Prostate gland (tissue), 2 donors: ENCODE results near the gene DLEC1. TPM values are rescaled to one million over a fixed set of nuclear protein-coding genes. Genes with fewer than 3 reads are reported as not detected.

Experiments used
- DNase-seq: peaks from one replicate; pipeline ENCODE4 v3.0.0-alpha.2; 2019; ENCODE audit warnings: low spot score
- H3K27ac ChIP-seq, 2 donors: fragments of 200-600 bp; sonication (generic); 2 replicates each; pipeline ENCODE4 v1.5.1; 2017 to 2019
- H3K27me3 ChIP-seq: fragments of 200-600 bp; sonication (generic); replicated peaks from 2 replicates; pipeline ENCODE4 v1.5.1; 2019; ENCODE audit not compliant: insufficient read depth
- H3K36me3 ChIP-seq, 2 donors: fragments of 200-600 bp; sonication (generic); 1 replicate in 1 of 2; 2 replicates in 1 of 2; pipeline versions ENCODE4 v1.5.1 to v1.8.1; 2017 to 2019
- H3K4me1 ChIP-seq: fragments of 200-600 bp; sonication (generic); replicated peaks from 2 replicates; pipeline ENCODE4 v1.5.1; 2019
- H3K4me3 ChIP-seq, 2 donors: fragments of 200-600 bp; sonication (generic); 2 replicates each; pipeline ENCODE4 v1.5.1; 2017 to 2019
- H3K9me3 ChIP-seq: fragments of 200-600 bp; sonication (generic); 2 replicates; pipeline ENCODE4 v1.5.1; 2017
- CTCF ChIP-seq, 4 experiments: fragments of 200-600 bp in 2 of 4; fragments of 450-650 bp in 2 of 4; sonication (generic) in 2 of 4; IDR thresholded peaks; 1 replicate in 3 of 4; 2 replicates in 1 of 4; pipeline ENCODE4 v1.5.1; 2016 to 2019; ENCODE audit warnings: antibody characterized with exemption in 4 of 4, mild to moderate bottlenecking in 2 of 4, moderate library complexity in 2 of 4
- POLR2A ChIP-seq: fragments of 450-650 bp; IDR thresholded peaks from one replicate; pipeline ENCODE4 v1.6.1; 2016; ENCODE audit warnings: antibody characterized with exemption, mild to moderate bottlenecking
- POLR2AphosphoS5 ChIP-seq: sonication (generic); formaldehyde crosslinking; IDR thresholded peaks from one replicate; pipeline ENCODE4 v1.6.1; 2017; ENCODE audit warnings: antibody characterized with exemption
- WGBS: methylation state at CpG from one replicate; pipeline ENCODE4 v1.1.5; 2018; 5-methylcytosine and 5-hydroxymethylcytosine counted together
- intact Hi-C: fragments of 100-400 bp; cut with DNase I; formaldehyde crosslinking; loops from one replicate; pipeline ENCODE4 v1.14.2; 2022
- total RNA-seq, 2 donors: library from RNA; depleted of rRNA; stranded (reverse); fragments of >200 nt; gene quantifications; one replicate each; pipeline ENCODE4 v1.1.0, GENCODE V29; 2016

Gene DLEC1
- total RNA-seq, 2 donors from 2014 or later: 0.32 to 13.1 TPM

DNA sequence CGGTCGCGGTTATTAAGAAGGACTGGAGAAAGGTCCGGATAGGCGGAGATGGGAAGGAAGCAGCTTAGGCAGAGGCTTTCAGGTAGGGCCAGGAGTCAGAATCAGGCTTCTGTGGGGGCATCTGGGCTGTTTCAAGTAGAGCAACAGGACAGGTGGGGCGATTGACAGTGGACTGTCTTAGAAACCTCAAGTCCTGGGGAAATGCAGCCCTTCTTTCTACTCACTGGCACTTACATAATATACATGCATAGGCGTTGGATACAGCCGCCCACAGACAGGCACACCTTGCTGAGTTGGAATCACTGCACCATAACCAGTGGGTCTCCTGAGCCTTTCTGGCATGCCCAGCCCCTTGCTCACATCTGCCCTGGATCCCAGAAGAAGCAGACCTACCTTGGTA lies 100.2 kb downstream of the DLEC1 start:
- Histone ChIP-seq H3K9me3 (no peaks in the 10 kb centered on the region), H3K4me3 (peak overlapping the region; percentile 63 to 90), H3K4me1 (peaks cover 3% of the 10 kb centered on the region), H3K27me3 (no peaks in the 10 kb centered on the region), H3K27ac (peak overlapping the region; percentile 91 to 94), H3K36me3 (no peaks in the 10 kb centered on the region)
- intact Hi-C loops: loop anchor here (2.0 to 10.0 kb wide), 4 partner anchors 26 to 346 kb away; partner anchors contain the start of genes ACVR2B and OXSR1
- 6% methylated on average over 8 of the region's 8 CpGs for WGBS
- DNase-seq: no peak
- TF ChIP-seq POLR2AphosphoS5 (no peak), POLR2A (peak; percentile 7)

DNA sequence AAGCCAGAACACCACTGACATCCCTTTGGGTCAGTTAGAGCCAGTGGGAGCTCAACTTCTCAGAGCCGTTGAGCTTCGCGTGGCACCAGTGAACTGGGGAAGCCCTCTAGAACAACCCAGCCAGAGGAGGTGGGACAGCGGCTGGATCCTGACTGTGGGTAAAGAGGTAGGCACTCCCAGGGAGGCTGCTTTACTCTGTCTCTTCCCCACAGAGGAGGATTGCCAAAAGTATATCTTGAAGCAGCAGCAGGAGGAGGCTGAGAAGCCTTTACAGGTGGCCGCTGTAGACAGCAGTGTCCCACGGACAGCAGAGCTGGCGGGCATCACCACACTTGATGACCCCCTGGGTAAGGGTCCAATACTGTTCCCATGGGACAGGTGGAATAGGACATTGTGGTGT lies 100.6 kb downstream of the DLEC1 start:
- intact Hi-C loops: loop anchor here (2.0 to 10.0 kb wide), 4 partner anchors 25 to 345 kb away; partner anchors contain the start of genes ACVR2B and OXSR1
- 73% methylated on average over 7 of the region's 7 CpGs for WGBS
- Histone ChIP-seq H3K9me3 (no peaks in the 10 kb centered on the region), H3K27me3 (no peaks in the 10 kb centered on the region), H3K27ac (peak overlapping the region in 1 of 2 donors; percentile 91), H3K4me1 (peaks cover 3% of the 10 kb centered on the region), H3K36me3 (no peaks in the 10 kb centered on the region), H3K4me3 (peak overlapping the region; percentile 63 to 90)
- TF ChIP-seq CTCF (IDR thresholded peaks at IDR 0.05): no peak
- TF ChIP-seq POLR2A: no peak
- TF ChIP-seq POLR2AphosphoS5: no peak
- DNase-seq: no peak

DNA sequence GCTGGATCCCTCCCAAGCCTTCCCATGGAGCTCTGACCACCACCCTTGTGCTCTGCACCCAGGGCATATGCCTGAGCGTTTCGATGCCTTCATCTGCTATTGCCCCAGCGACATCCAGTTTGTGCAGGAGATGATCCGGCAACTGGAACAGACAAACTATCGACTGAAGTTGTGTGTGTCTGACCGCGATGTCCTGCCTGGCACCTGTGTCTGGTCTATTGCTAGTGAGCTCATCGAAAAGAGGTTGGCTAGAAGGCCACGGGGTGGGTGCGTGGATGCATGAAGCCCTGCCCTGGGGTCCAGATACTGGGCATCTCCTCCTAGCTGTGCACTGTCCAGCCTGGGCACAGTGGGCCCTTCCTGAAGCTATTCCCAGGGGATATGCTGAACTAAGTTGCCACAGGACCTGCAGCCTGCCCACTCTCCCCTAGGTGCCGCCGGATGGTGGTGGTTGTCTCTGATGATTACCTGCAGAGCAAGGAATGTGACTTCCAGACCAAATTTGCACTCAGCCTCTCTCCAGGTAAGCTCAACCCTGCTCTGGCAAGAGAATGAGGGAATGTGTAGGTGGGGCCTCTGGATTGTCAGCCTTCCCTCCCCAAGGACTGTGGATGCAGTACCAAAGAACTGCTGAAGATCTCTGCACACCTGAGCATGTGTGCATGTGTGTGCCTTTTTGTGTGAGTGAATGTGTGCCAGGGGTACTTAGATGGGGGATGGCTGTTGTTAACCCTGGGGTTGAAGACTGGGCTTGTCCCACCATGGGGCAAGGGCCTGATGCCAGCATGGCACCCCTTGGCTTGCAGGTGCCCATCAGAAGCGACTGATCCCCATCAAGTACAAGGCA lies 101.5 kb downstream of the DLEC1 start:
- TF ChIP-seq POLR2A (no peak), CTCF (IDR thresholded peaks at IDR 0.05) (no peak)
- H3K36me3 ChIP-seq: no peaks in the 10 kb centered on the region
- WGBS: 94% methylated on average over 13 of the region's 13 CpGs
- no peak for DNase-seq
- no peak overlapping the region for H3K27ac ChIP-seq
- no peak overlapping the region for H3K4me3 ChIP-seq
- peaks cover 3% of the 10 kb centered on the region for H3K4me1 ChIP-seq
- intact Hi-C loops: no loop called here
- no peaks in the 10 kb centered on the region for H3K27me3 ChIP-seq
- no peaks in the 10 kb centered on the region for H3K9me3 ChIP-seq

- H3K27ac ChIP-seq: no peak overlapping the region
- H3K9me3 ChIP-seq: no peaks in the 10 kb centered on the region
- DNase-seq: no peak
- H3K4me3 ChIP-seq: no peak overlapping the region
- no peaks in the 10 kb centered on the region for H3K36me3 ChIP-seq
- H3K4me1 ChIP-seq: peaks cover 3% of the 10 kb centered on the region
- no peaks in the 10 kb centered on the region for H3K27me3 ChIP-seq
- intact Hi-C loops: no loop called here
- no peak for TF ChIP-seq POLR2A
- no peak for TF ChIP-seq CTCF (IDR thresholded peaks at IDR 0.05)
- TF ChIP-seq POLR2AphosphoS5: no peak
- 96% methylated on average over 7 of the region's 7 CpGs for WGBS
Measured at GRCh38 chr3:38141173-38141951, 102.4 kb downstream of the DLEC1 start.

- H3K4me1 ChIP-seq: peaks cover 3% of the 10 kb centered on the region
- 84% methylated on average over 2 of the region's 2 CpGs for whole genome bisulfite sequencing
- no peak for DNase-seq
- TF ChIP-seq CTCF (IDR thresholded peaks at IDR 0.05) (no peak), POLR2AphosphoS5 (no peak), POLR2A (no peak)
- no peaks in the 10 kb centered on the region for H3K9me3 ChIP-seq
- no peak overlapping the region for H3K4me3 ChIP-seq
- H3K36me3 ChIP-seq: no peaks in the 10 kb centered on the region
- no peaks in the 10 kb centered on the region for H3K27me3 ChIP-seq
- intact Hi-C loops: no loop called here
- no peak overlapping the region for H3K27ac ChIP-seq
Measured at GRCh38 chr3:38141952-38142273, 102.9 kb downstream of the DLEC1 start.
